Measurements from ENCODE around the gene SCYL1. TPM values are rescaled to one million over a fixed set of nuclear protein-coding genes. Genes with fewer than 3 reads are reported as not detected.
A peak's percentile ranks its signal among the peaks of the same experiment; 100 is the strongest.

Gene SCYL1
- total and polyA plus RNA-seq, 4 donors = 33.7 to 62.0 (median 52.6) TPM

DNA sequence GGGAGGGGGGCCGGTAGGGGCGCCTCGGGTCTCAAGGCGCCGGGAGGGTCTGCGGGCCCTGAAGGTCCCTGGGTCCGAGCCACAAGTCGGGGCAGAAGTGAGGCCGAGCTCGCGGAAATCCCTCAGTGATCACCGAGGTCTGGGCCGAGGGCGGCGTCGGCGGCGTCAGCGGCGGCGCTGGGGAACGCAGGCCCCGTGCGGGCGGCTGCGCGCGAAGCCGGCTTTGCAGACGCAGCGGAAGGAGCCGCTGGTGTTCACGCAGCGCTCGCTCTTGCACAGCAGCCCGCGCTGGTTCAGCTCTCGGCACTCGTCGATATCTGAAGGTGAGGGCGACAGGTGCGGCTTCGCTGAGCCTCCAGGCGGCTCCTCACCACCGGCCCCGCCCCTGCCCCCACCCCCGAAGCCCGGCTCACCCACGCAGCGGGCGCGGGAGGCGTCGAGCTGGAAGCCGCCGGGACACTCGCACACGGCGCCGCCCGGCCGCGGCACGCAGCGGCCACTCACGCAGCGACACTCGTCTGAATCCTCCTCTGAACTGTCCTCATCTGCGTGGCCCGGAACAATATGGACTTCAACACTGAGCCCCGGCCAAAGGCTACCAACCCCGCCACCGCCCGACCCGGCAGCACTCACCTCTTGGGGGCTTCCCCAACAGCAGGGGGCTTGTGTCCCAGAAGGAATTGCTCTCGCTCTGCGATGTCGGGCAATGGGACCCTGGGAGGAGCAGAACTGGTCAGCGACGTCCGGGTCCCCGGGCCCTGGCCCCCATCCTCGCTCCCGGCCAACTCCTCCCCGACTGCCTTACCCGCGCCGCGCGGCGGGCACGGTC, 14.2 kb downstream of the SCYL1 start:
- H3K27me3 ChIP-seq (ENCODE audit: control insufficient read depth in 4 of 4, insufficient read depth in 4 of 4, low read length in 3 of 4) = no peaks in the 10 kb centered on the region
- H3K4me3 ChIP-seq (ENCODE audit: low read depth in 1 of 3, low read length in 3 of 3) = peak overlapping the region in 1 of 3 donors; percentile 51
- WGBS = 87% methylated on average over 92 of the region's 92 CpGs
- H3K9ac ChIP-seq (ENCODE audit: low read depth in 1 of 2, low read length in 2 of 2) = no peak overlapping the region
- peaks cover 7 to 24% (median 17%) of the 10 kb centered on the region in 4 donors for H3K4me1 ChIP-seq (ENCODE audit: control insufficient read depth in 4 of 4, insufficient read depth in 4 of 4, low read length in 3 of 4)
- peak overlapping the region in 1 of 2 donors; percentile 84 for H3K27ac ChIP-seq (ENCODE audit: low read depth in 1 of 2, low read length in 2 of 2)
- H3K36me3 ChIP-seq (ENCODE audit: control insufficient read depth in 4 of 4, insufficient read depth in 3 of 4, low read depth in 1 of 4, low read length in 3 of 4) = peaks cover 3 to 25% (median 16%) of the 10 kb centered on the region in 4 donors
- no peak for DNase-seq (ENCODE audit: low spot score)
- TF ChIP-seq CTCF (IDR thresholded peaks at IDR 0.05; ENCODE audit: low read depth, low read length, missing input control) (no peak), YY1 (IDR thresholded peaks at IDR 0.05) (no peak)
- TF ChIP-seq, protein P1, sequence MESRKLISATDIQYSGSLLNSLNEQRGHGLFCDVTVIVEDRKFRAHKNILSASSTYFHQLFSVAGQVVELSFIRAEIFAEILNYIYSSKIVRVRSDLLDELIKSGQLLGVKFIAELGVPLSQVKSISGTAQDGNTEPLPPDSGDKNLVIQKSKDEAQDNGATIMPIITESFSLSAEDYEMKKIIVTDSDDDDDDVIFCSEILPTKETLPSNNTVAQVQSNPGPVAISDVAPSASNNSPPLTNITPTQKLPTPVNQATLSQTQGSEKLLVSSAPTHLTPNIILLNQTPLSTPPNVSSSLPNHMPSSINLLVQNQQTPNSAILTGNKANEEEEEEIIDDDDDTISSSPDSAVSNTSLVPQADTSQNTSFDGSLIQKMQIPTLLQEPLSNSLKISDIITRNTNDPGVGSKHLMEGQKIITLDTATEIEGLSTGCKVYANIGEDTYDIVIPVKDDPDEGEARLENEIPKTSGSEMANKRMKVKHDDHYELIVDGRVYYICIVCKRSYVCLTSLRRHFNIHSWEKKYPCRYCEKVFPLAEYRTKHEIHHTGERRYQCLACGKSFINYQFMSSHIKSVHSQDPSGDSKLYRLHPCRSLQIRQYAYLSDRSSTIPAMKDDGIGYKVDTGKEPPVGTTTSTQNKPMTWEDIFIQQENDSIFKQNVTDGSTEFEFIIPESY (IDR thresholded peaks at IDR 0.05) = no peak
- H3K9me3 ChIP-seq (ENCODE audit: control insufficient read depth in 4 of 4, low read length in 3 of 4) = no peaks in the 10 kb centered on the region

GRCh38 chr11:65539744-65540289, 14.9 kb downstream of the SCYL1 start:
- Histone ChIP-seq H3K9me3 (ENCODE audit: control insufficient read depth in 4 of 4, low read length in 3 of 4) (no peaks in the 10 kb centered on the region), H3K9ac (ENCODE audit: low read depth in 1 of 2, low read length in 2 of 2) (no peak overlapping the region), H3K27ac (ENCODE audit: low read depth in 1 of 2, low read length in 2 of 2) (peak overlapping the region; percentile 74 to 84), H3K27me3 (ENCODE audit: control insufficient read depth in 4 of 4, insufficient read depth in 4 of 4, low read length in 3 of 4) (no peaks in the 10 kb centered on the region), H3K36me3 (ENCODE audit: control insufficient read depth in 4 of 4, insufficient read depth in 3 of 4, low read depth in 1 of 4, low read length in 3 of 4) (peaks cover 3 to 25% (median 15%) of the 10 kb centered on the region in 4 donors), H3K4me3 (ENCODE audit: low read depth in 1 of 3, low read length in 3 of 3) (peak overlapping the region in 2 of 3 donors; percentile 50 to 51), H3K4me1 (ENCODE audit: control insufficient read depth in 4 of 4, insufficient read depth in 4 of 4, low read length in 3 of 4) (peaks cover 7 to 28% (median 18%) of the 10 kb centered on the region in 4 donors)
- 23% methylated on average over 60 of the region's 60 CpGs for WGBS
- DNase-seq (ENCODE audit: low spot score) = no peak
- TF ChIP-seq NR2F2 (IDR thresholded peaks at IDR 0.05) (no peak), RXRA (IDR thresholded peaks at IDR 0.05) (no peak), REST (IDR thresholded peaks at IDR 0.05) (no peak), GABPA (IDR thresholded peaks at IDR 0.05 in 1 of 2, conservative IDR thresholded peaks at IDR 0.05 in 1 of 2) (no peak), RAD21 (IDR thresholded peaks at IDR 0.05) (no peak), FOXA2 (IDR thresholded peaks at IDR 0.05) (no peak), SP1 (IDR thresholded peaks at IDR 0.05) (no peak), CTCF (IDR thresholded peaks at IDR 0.05; ENCODE audit: low read depth, low read length, missing input control) (no peak), YY1 (IDR thresholded peaks at IDR 0.05) (no peak), FOXA1 (IDR thresholded peaks at IDR 0.05) (no peak), JUND (IDR thresholded peaks at IDR 0.05) (no peak), TAF1 (conservative IDR thresholded peaks at IDR 0.05) (no peak), HNF4G (IDR thresholded peaks at IDR 0.05) (no peak), EGR1 (IDR thresholded peaks at IDR 0.05; ENCODE audit: low read depth in 2 of 2) (no peak), HNF4A (conservative IDR thresholded peaks at IDR 0.05) (no peak), MAX (IDR thresholded peaks at IDR 0.05) (no peak)
- TF ChIP-seq, protein P2, sequence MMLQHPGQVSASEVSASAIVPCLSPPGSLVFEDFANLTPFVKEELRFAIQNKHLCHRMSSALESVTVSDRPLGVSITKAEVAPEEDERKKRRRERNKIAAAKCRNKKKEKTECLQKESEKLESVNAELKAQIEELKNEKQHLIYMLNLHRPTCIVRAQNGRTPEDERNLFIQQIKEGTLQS (IDR thresholded peaks at IDR 0.05) = no peak
- TF ChIP-seq, protein P1 (IDR thresholded peaks at IDR 0.05) = no peak
